Measurements from ENCODE around the gene PLXNA4.

DNA sequence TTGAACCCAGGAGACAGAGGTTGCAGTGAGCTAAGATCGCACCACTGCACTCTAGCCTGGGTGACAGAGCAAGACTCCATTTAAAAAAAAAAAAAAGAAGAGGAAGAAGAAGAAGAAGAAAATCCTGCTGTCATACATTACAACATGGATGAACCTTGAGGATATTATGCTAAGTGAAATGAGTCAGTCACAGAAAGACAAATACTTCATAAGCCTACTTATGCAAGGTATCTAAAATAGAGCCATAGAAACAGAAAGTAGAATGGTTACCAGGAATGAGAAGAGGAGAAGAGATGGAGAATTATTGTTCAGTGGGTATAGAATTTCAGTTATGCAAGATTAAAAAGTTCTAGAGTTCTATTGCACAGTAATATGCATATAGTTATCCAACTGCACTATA lies 466.5 kb downstream of the PLXNA4 start:
- TF ChIP-seq POLR2AphosphoS5 (IDR thresholded peaks at IDR 0.05; ENCODE audit: low read depth, low read length) (no peak), REST (IDR thresholded peaks at IDR 0.05; ENCODE audit: insufficient read depth in 1 of 2, low read depth in 2 of 2, low read length in 2 of 2) (no peak), TAF1 (IDR thresholded peaks at IDR 0.05; ENCODE audit: borderline replicate concordance, insufficient read depth, low read length) (no peak)
